ENCODE measurements around the gene EPHA2.

- TF ChIP-seq CTCF (conservative IDR thresholded peaks at IDR 0.05; ENCODE audit: low read depth in 2 of 2) (no peak), EZH2phosphoT487 (IDR thresholded peaks at IDR 0.05; ENCODE audit: unreplicated experiment) (no peak), REST (IDR thresholded peaks at IDR 0.05; ENCODE audit: unreplicated experiment) (no peak)
Observed at GRCh38 chr1:16075337-16076030, 80.4 kb downstream of the EPHA2 start.

Data from GM23338 (cell line).